ENCODE results near the gene DHRS3. TPM values are rescaled to one million over a fixed set of nuclear protein-coding genes. Genes with fewer than 3 reads are reported as not detected.

Gene DHRS3
- total RNA-seq, 1 donor from 2014 or later: 30.7 TPM

Small RNAs within 50 kb of the gene (small RNA-seq; reads per million reads assigned to genes)
- gene MIR6730 (ENCODE audit: low replicate concordance): not detected
- not detected for gene RNU6ATAC18P (ENCODE audit: low replicate concordance)

Other genes starting within 250 kb of the DHRS3 start
- gene AADACL4, start 25.9 kb upstream of the DHRS3 start, total RNA-seq: not detected
- gene AADACL3, start 97.9 kb upstream of the DHRS3 start, total RNA-seq: not detected
- gene CFAP107, start 128.0 kb upstream of the DHRS3 start, total RNA-seq: not detected
- gene PRAMEF12, start 155.5 kb upstream of the DHRS3 start, total RNA-seq: not detected
- gene PRAMEF1, start 173.2 kb upstream of the DHRS3 start, total RNA-seq: not detected
- gene PRAMEF11, start 213.2 kb upstream of the DHRS3 start, total RNA-seq: not detected
- gene HNRNPCL1, start 230.5 kb upstream of the DHRS3 start, total RNA-seq: not detected
- gene PRAMEF2, start 238.9 kb upstream of the DHRS3 start, total RNA-seq: not detected